CD14-positive monocyte (primary cell): ENCODE measurements around the gene TMEM218. TPM values are rescaled to one million over a fixed set of nuclear protein-coding genes. Genes with fewer than 3 reads are reported as not detected.

Experiments used
- DNase-seq, 3 donors: peaks; one replicate each; pipeline ENCODE4 v3.0.0-alpha.2; 2011 to 2022
- H2AFZ ChIP-seq: 2 replicates; pipeline ENCODE4 v1.6.0; 2012; ENCODE audit warnings: mild to moderate bottlenecking, low read depth, low read length, inconsistent platforms; ENCODE audit not compliant: insufficient read depth, poor library complexity, severe bottlenecking
- H3K27ac ChIP-seq, 2 donors: 1 replicate in 1 of 2; 2 replicates in 1 of 2; pipeline ENCODE4 v1.5.1; 2012 to 2013; ENCODE audit warnings: low read length in 2 of 2, control low read depth in 1 of 2, inconsistent platforms in 1 of 2, low read depth in 1 of 2, mild to moderate bottlenecking in 1 of 2
- H3K27me3 ChIP-seq, 2 donors: one replicate each; pipeline versions ENCODE4 v1.6.0 to v1.6.1; 2011 to 2013; ENCODE audit warnings: low read length in 2 of 2; ENCODE audit not compliant: control insufficient read depth in 2 of 2, insufficient read depth in 2 of 2
- H3K36me3 ChIP-seq, 2 donors: replicated peaks in 1 of 2; 1 replicate in 1 of 2; 2 replicates in 1 of 2; pipeline versions ENCODE4 v1.5.1 to v1.6.1; 2012 to 2013; ENCODE audit warnings: low read length in 2 of 2, control low read depth in 1 of 2, inconsistent platforms in 1 of 2, mild to moderate bottlenecking in 1 of 2; ENCODE audit not compliant: insufficient read depth in 2 of 2, control insufficient read depth in 1 of 2
- H3K4me1 ChIP-seq, 2 donors: 1 replicate in 1 of 2; 2 replicates in 1 of 2; pipeline versions ENCODE4 v1.5.1 to v1.6.1; 2012 to 2013; ENCODE audit warnings: low read length in 2 of 2, control low read depth in 1 of 2, inconsistent platforms in 1 of 2, mild to moderate bottlenecking in 1 of 2, moderate library complexity in 1 of 2; ENCODE audit not compliant: insufficient read depth in 2 of 2, control insufficient read depth in 1 of 2
- H3K4me2 ChIP-seq: replicated peaks from 2 replicates; pipeline ENCODE3; 2012; ENCODE audit warnings: low read length, moderate library complexity, mild to moderate bottlenecking; ENCODE audit not compliant: poor library complexity, severe bottlenecking; ENCODE audit errors: extremely low read depth
- H3K4me3 ChIP-seq, 3 experiments: fragments of 200-600 bp in 1 of 3; sonication (generic) in 1 of 3; replicated peaks in 1 of 3; 1 replicate in 2 of 3; 2 replicates in 1 of 3; pipeline ENCODE4 v1.5.1; 2011 to 2013; ENCODE audit warnings: low read length in 3 of 3, mild to moderate bottlenecking in 3 of 3, control low read depth in 2 of 3, low read depth in 2 of 3, inconsistent platforms in 1 of 3, moderate library complexity in 1 of 3
- H3K79me2 ChIP-seq: 2 replicates; pipeline ENCODE4 v1.6.0; 2012; ENCODE audit warnings: mild to moderate bottlenecking, control low read depth, inconsistent platforms, low read length, moderate library complexity; ENCODE audit not compliant: insufficient read depth
- H3K9ac ChIP-seq: 2 replicates; pipeline ENCODE4 v1.6.0; 2017; ENCODE audit warnings: low read length, mild to moderate bottlenecking; ENCODE audit not compliant: insufficient read depth, poor library complexity, severe bottlenecking
- H3K9me3 ChIP-seq, 2 donors: replicated peaks in 1 of 2; 1 replicate in 1 of 2; 2 replicates in 1 of 2; pipeline versions ENCODE4 v1.5.1 to v1.6.1; 2012 to 2013; ENCODE audit warnings: low read length in 2 of 2, control low read depth in 1 of 2; ENCODE audit not compliant: control insufficient read depth in 1 of 2, insufficient read depth in 1 of 2
- H4K20me1 ChIP-seq: 2 replicates; pipeline ENCODE4 v1.6.0; 2012; ENCODE audit warnings: mild to moderate bottlenecking, low read length, control low read depth, moderate library complexity; ENCODE audit not compliant: insufficient read depth
- H3K27ac Mint-ChIP-seq, 7 donors: one replicate each; pipeline ENCODE4 v1.8.0; 2020; ENCODE audit warnings: mild to moderate bottlenecking in 7 of 7, mixed read lengths in 7 of 7, moderate library complexity in 6 of 7, inconsistent platforms in 2 of 7
- H3K27me3 Mint-ChIP-seq, 3 donors: one replicate each; pipeline ENCODE4 v1.8.0; 2021 to 2022; ENCODE audit warnings: low read depth in 3 of 3, mild to moderate bottlenecking in 3 of 3, mixed read lengths in 3 of 3, moderate library complexity in 3 of 3, inconsistent platforms in 1 of 3
- H3K36me3 Mint-ChIP-seq, 2 donors: one replicate each; pipeline ENCODE4 v1.8.0; 2020; ENCODE audit warnings: mixed read lengths in 2 of 2, inconsistent platforms in 1 of 2, mild to moderate bottlenecking in 1 of 2
- H3K4me1 Mint-ChIP-seq: one replicate; pipeline ENCODE4 v1.8.0; 2020; ENCODE audit warnings: mild to moderate bottlenecking, mixed read lengths
- H3K4me3 Mint-ChIP-seq, 2 donors: one replicate each; pipeline ENCODE4 v1.8.0; 2020; ENCODE audit warnings: mild to moderate bottlenecking in 2 of 2, mixed read lengths in 2 of 2, moderate library complexity in 1 of 2
- H3K9me3 Mint-ChIP-seq, 7 donors: one replicate each; pipeline ENCODE4 v1.8.0; 2020 to 2022; ENCODE audit warnings: mixed read lengths in 7 of 7, mild to moderate bottlenecking in 6 of 7, moderate library complexity in 6 of 7, inconsistent platforms in 2 of 7
- CTCF ChIP-seq: fragments of 200-600 bp; IDR thresholded peaks from one replicate; pipeline ENCODE4 v1.8.0; 2022; ENCODE audit warnings: antibody characterized with exemption, mild to moderate bottlenecking
- WGBS: methylation state at CpG from one replicate; pipeline ENCODE4 v1.1.5; 2013; ENCODE audit warnings: missing lambda C conversion rate; ENCODE audit not compliant: insufficient coverage; 5-methylcytosine and 5-hydroxymethylcytosine counted together
- intact Hi-C, 2 donors: fragments of 100-400 bp; cut with micrococcal nuclease; formaldehyde crosslinking; loops; one replicate each; pipeline versions ENCODE4 v1.15.0 to v1.15.1; 2023
- polyA plus RNA-seq, 3 donors: library from polyadenylated mRNA; depleted of rRNA in 1 of 3; unstranded in 2 of 3; stranded (reverse) in 1 of 3; fragments of 300-500 nt in 2 of 3; fragments of >200 nt in 1 of 3; fragmentation: Illumina TruSeq in 2 of 3; gene quantifications; 1 replicate in 2 of 3; 2 replicates in 1 of 3; pipeline ENCODE4 v1.2.3, GENCODE V29; 2012 to 2021

TMEM218 gene
- polyA plus RNA-seq, 3 donors, result 40.3 to 57.7 (median 55.7) TPM

- no peak overlapping the region for H2AFZ ChIP-seq
- no peaks in the 10 kb centered on the region for H3K4me1 Mint-ChIP-seq
- intact Hi-C loops, result no loop called here
Observed at GRCh38 chr11:125052047-125052446, 59.4 kb downstream of the TMEM218 start.

GRCh38 chr11:125049164-125049792 lies 62.1 kb downstream of the TMEM218 start:
- peaks cover 0 to 8% (median 2%) of the 10 kb centered on the region in 7 donors for H3K9me3 Mint-ChIP-seq
- no peaks in the 10 kb centered on the region for H4K20me1 ChIP-seq
- no peaks in the 10 kb centered on the region for H3K9me3 ChIP-seq
- no peaks in the 10 kb centered on the region for H3K4me1 Mint-ChIP-seq
- H3K27ac ChIP-seq, result no peak overlapping the region
- H3K36me3 ChIP-seq, result no peaks in the 10 kb centered on the region
- no peak overlapping the region for H3K27ac Mint-ChIP-seq
- no peak for DNase-seq
- H3K27me3 ChIP-seq, result no peaks in the 10 kb centered on the region
- intact Hi-C loops, result no loop called here
- no peaks in the 10 kb centered on the region for H3K79me2 ChIP-seq
- H3K4me3 Mint-ChIP-seq, result no peak overlapping the region
- H3K4me2 ChIP-seq, result no peak overlapping the region
- TF ChIP-seq CTCF, result no peak
- H3K4me1 ChIP-seq, result no peaks in the 10 kb centered on the region
- no peak overlapping the region for H3K9ac ChIP-seq
- no peak overlapping the region for H2AFZ ChIP-seq
- no CpG with 5 or more reads among the region's 4 CpGs for WGBS
- peaks cover 0 to 10% of the 10 kb centered on the region in 2 donors for H3K36me3 Mint-ChIP-seq
- no peaks in the 10 kb centered on the region for H3K27me3 Mint-ChIP-seq
- no peak overlapping the region for H3K4me3 ChIP-seq

More at GRCh38 chr11:125052047-125052446, 59.4 kb downstream of the TMEM218 start:
- Histone ChIP-seq H3K9me3 (no peaks in the 10 kb centered on the region), H4K20me1 (no peaks in the 10 kb centered on the region), H3K4me1 (no peaks in the 10 kb centered on the region), H3K4me3 (no peak overlapping the region), H3K27ac (no peak overlapping the region), H3K4me2 (no peak overlapping the region), H3K79me2 (no peaks in the 10 kb centered on the region), H3K9ac (no peak overlapping the region), H3K27me3 (no peaks in the 10 kb centered on the region), H3K36me3 (no peaks in the 10 kb centered on the region)
- Mint-ChIP-seq H3K4me3 (no peak overlapping the region), H3K27ac (no peak overlapping the region), H3K27me3 (no peaks in the 10 kb centered on the region), H3K36me3 (peaks cover 0 to 3% of the 10 kb centered on the region in 2 donors), H3K9me3 (peaks cover 0 to 4% (median 0%) of the 10 kb centered on the region in 7 donors)
- TF ChIP-seq CTCF, result no peak
- DNase-seq, result no peak

Other genes with a start within 250 kb of the TMEM218 start
- gene ROBO3, start 246.2 kb downstream of the TMEM218 start, polyA plus RNA-seq, result 10 to 100 TPM in 1 of 3 donors, under 1 TPM in 2; 0.39 to 11.6 (median 0.81) TPM
- gene ROBO4, start 213.8 kb downstream of the TMEM218 start, polyA plus RNA-seq, result under 1 TPM in 2 of 3 donors, not detected in 1; 0.19 to 0.20 TPM
- gene HEPN1, start 192.4 kb downstream of the TMEM218 start, polyA plus RNA-seq, result not detected
- not detected for gene HEPACAM, start 175.6 kb downstream of the TMEM218 start, polyA plus RNA-seq
- under 1 TPM; 0.24 to 0.32 (median 0.28) TPM for gene CCDC15, start 157.4 kb downstream of the TMEM218 start, polyA plus RNA-seq
- gene SLC37A2, start 48.3 kb downstream of the TMEM218 start, polyA plus RNA-seq, result 10 to 100 TPM; 70.8 to 81.5 (median 78.9) TPM
- not detected for gene PKNOX2, start 53.1 kb upstream of the TMEM218 start, polyA plus RNA-seq